GM21723 (cell line): Measurements from ENCODE around the gene PLEKHN1.

ENCODE experiments used
- ATAC-seq: cut with Tn5 transposase; IDR thresholded peaks from one replicate; pipeline ENCODE4 v1.9.1; 2021; ENCODE audit warnings: mild to moderate bottlenecking, moderate library complexity; ENCODE audit not compliant: unreplicated experiment

The PLEKHN1 gene

GRCh38 chr1:966135-966703, at the start of gene PLEKHN1:
Gene PLEKHN1, plus strand, starts transcription at chr1:966482. Its CDS starts 50 bp downstream, at chr1:966532.
- ATAC-seq = peak; percentile 42

GRCh38 chr1:917076-917459, 49.2 kb upstream of the PLEKHN1 start:
- no peak for ATAC-seq

- no peak for ATAC-seq
Measured at GRCh38 chr1:917466-918091, 48.7 kb upstream of the PLEKHN1 start.

GRCh38 chr1:918353-918752, 47.9 kb upstream of the PLEKHN1 start:
- no peak for ATAC-seq

- ATAC-seq = no peak
Measured at GRCh38 chr1:918843-919242, 47.4 kb upstream of the PLEKHN1 start.

- no peak for ATAC-seq
Measured at GRCh38 chr1:919271-919872, 46.9 kb upstream of the PLEKHN1 start.

- no peak for ATAC-seq
Measured at GRCh38 chr1:920010-920409, 46.3 kb upstream of the PLEKHN1 start.

- ATAC-seq = no peak
Measured at GRCh38 chr1:920521-920920, 45.8 kb upstream of the PLEKHN1 start.

GRCh38 chr1:921011-921837, 45.1 kb upstream of the PLEKHN1 start:
- ATAC-seq = no peak

- no peak for ATAC-seq
Measured at GRCh38 chr1:923131-923990, 42.9 kb upstream of the PLEKHN1 start, which contains the start of gene SAMD11. Gene SAMD11, plus strand, starts transcription at chr1:923923. Its CDS starts 509 bp downstream, at chr1:924432.

- no peak for ATAC-seq
Measured at GRCh38 chr1:923991-924655, 42.2 kb upstream of the PLEKHN1 start.

- ATAC-seq = no peak
Measured at GRCh38 chr1:924656-925560, 41.4 kb upstream of the PLEKHN1 start.

GRCh38 chr1:925561-926421, 40.5 kb upstream of the PLEKHN1 start:
- no peak for ATAC-seq

GRCh38 chr1:927234-927633, 39.0 kb upstream of the PLEKHN1 start:
- ATAC-seq = no peak

- no peak for ATAC-seq
Measured at GRCh38 chr1:927748-928147, 38.5 kb upstream of the PLEKHN1 start.

GRCh38 chr1:928825-929661, 37.2 kb upstream of the PLEKHN1 start:
- no peak for ATAC-seq
